Upper lobe of right lung (tissue), 1 donor: ENCODE results near the gene GP5. TPM values are rescaled to one million over a fixed set of nuclear protein-coding genes. Genes with fewer than 3 reads are reported as not detected.

Experiments used
- ATAC-seq: fragments of 200-7000 bp; cut with Tn5 transposase; one replicate; pipeline ENCODE4 v1.9.1; 2020; ENCODE audit warnings: mild to moderate bottlenecking, moderate library complexity
- DNase-seq: peaks from one replicate; pipeline ENCODE4 v3.0.0-alpha.2; 2020
- H3K27ac ChIP-seq: fragments of 200-600 bp; one replicate; pipeline ENCODE4 v1.8.0; 2022
- H3K27me3 ChIP-seq: fragments of 200-600 bp; one replicate; pipeline ENCODE4 v1.8.0; 2022; ENCODE audit warnings: mild to moderate bottlenecking
- H3K36me3 ChIP-seq: fragments of 200-600 bp; one replicate; pipeline ENCODE4 v1.8.0; 2022
- H3K4me1 ChIP-seq: fragments of 200-600 bp; one replicate; pipeline ENCODE4 v1.8.0; 2022
- H3K4me3 ChIP-seq: fragments of 200-600 bp; one replicate; pipeline ENCODE4 v1.8.0; 2022; ENCODE audit warnings: mild to moderate bottlenecking
- H3K9me3 ChIP-seq: fragments of 200-600 bp; one replicate; pipeline ENCODE4 v1.8.0; 2022
- CTCF ChIP-seq: fragments of 200-600 bp; IDR thresholded peaks from one replicate; pipeline ENCODE4 v1.8.0; 2022; ENCODE audit warnings: antibody characterized with exemption
- intact Hi-C: fragments of 100-400 bp; cut with DNase I; formaldehyde crosslinking; loops from one replicate; pipeline ENCODE4 v1.11.0; 2022
- total RNA-seq: library from RNA; stranded (reverse); fragmentation: NEBNext Ultra II Directional; extraction: Animal tissue kit (Norgen Biotek cat#: 25700); gene quantifications from one replicate; pipeline ENCODE4 v1.2.1, GENCODE V29; 2021
- donor health status: DM: no; HTN: yes; CAD: no; lungs with severe emphysema.

GP5 gene
- total RNA-seq, 1 donor from 2014 or later, result 0.26 TPM

GRCh38 chr3:194386066-194386465 is 13.0 kb downstream of the GP5 start:
- H3K4me1 ChIP-seq, result no peaks in the 10 kb centered on the region
- H3K36me3 ChIP-seq, result no peaks in the 10 kb centered on the region
- no peak overlapping the region for H3K4me3 ChIP-seq
- peaks cover 6% of the 10 kb centered on the region for H3K9me3 ChIP-seq
- ATAC-seq, result no peak
- no peak for TF ChIP-seq CTCF
- H3K27me3 ChIP-seq, result peaks cover 3% of the 10 kb centered on the region
- no peak overlapping the region for H3K27ac ChIP-seq
- DNase-seq, result no peak
- intact Hi-C loops, result no loop called here

- DNase-seq (peak; percentile 40), ATAC-seq (no peak)
- H3K36me3 ChIP-seq, result no peaks in the 10 kb centered on the region
- H3K27ac ChIP-seq, result no peak overlapping the region
- no peaks in the 10 kb centered on the region for H3K9me3 ChIP-seq
- intact Hi-C loops, result no loop called here
- H3K27me3 ChIP-seq, result peaks cover 11% of the 10 kb centered on the region
- no peak for TF ChIP-seq CTCF
- H3K4me1 ChIP-seq, result no peaks in the 10 kb centered on the region
- H3K4me3 ChIP-seq, result no peak overlapping the region
Measured at GRCh38 chr3:194384569-194385001, 14.5 kb downstream of the GP5 start.

- DNase-seq, result no peak
- Histone ChIP-seq H3K27ac (no peak overlapping the region), H3K4me1 (no peaks in the 10 kb centered on the region)
Measured at GRCh38 chr3:194384156-194384555, 14.9 kb downstream of the GP5 start.

GRCh38 chr3:194383276-194383940 is 15.7 kb downstream of the GP5 start:
- no peaks in the 10 kb centered on the region for H3K4me1 ChIP-seq
- ATAC-seq (no peak), DNase-seq (no peak)
- intact Hi-C loops, result no loop called here
- H3K4me3 ChIP-seq, result no peak overlapping the region
- peaks cover 11% of the 10 kb centered on the region for H3K27me3 ChIP-seq
- H3K36me3 ChIP-seq, result no peaks in the 10 kb centered on the region
- H3K9me3 ChIP-seq, result no peaks in the 10 kb centered on the region
- H3K27ac ChIP-seq, result no peak overlapping the region
- no peak for TF ChIP-seq CTCF

More at GRCh38 chr3:194384156-194384555, 14.9 kb downstream of the GP5 start:
- intact Hi-C loops, result no loop called here
- TF ChIP-seq CTCF, result no peak
- no peak for ATAC-seq
- Histone ChIP-seq H3K36me3 (no peaks in the 10 kb centered on the region), H3K4me3 (no peak overlapping the region), H3K27me3 (peaks cover 11% of the 10 kb centered on the region), H3K9me3 (no peaks in the 10 kb centered on the region)

GRCh38 chr3:194382892-194383223 is 16.2 kb downstream of the GP5 start:
- H3K4me1 ChIP-seq, result no peaks in the 10 kb centered on the region
- DNase-seq (peak; percentile 54), ATAC-seq (no peak)
- no peak for TF ChIP-seq CTCF
- peaks cover 11% of the 10 kb centered on the region for H3K27me3 ChIP-seq
- intact Hi-C loops, result no loop called here
- H3K27ac ChIP-seq, result no peak overlapping the region
- H3K9me3 ChIP-seq, result no peaks in the 10 kb centered on the region
- H3K4me3 ChIP-seq, result no peak overlapping the region
- H3K36me3 ChIP-seq, result no peaks in the 10 kb centered on the region
